Prostate gland (tissue), 2 donors: ENCODE measurements around the gene SSBP1. TPM values are rescaled to one million over a fixed set of nuclear protein-coding genes. Genes with fewer than 3 reads are reported as not detected.
A peak's percentile ranks its signal among the peaks of the same experiment; 100 is the strongest.
"Not testable (repeated sequence)": the region's sequence is repeated elsewhere in the genome, so short reads cannot be mapped to it uniquely, and the experiment has no call there.

Experiments
- DNase-seq: peaks from one replicate; pipeline ENCODE4 v3.0.0-alpha.2; 2019; ENCODE audit warnings: low spot score
- H3K27ac ChIP-seq, 2 donors: fragments of 200-600 bp; sonication (generic); 2 replicates each; pipeline ENCODE4 v1.5.1; 2017 to 2019
- H3K27me3 ChIP-seq: fragments of 200-600 bp; sonication (generic); replicated peaks from 2 replicates; pipeline ENCODE4 v1.5.1; 2019; ENCODE audit not compliant: insufficient read depth
- H3K36me3 ChIP-seq, 2 donors: fragments of 200-600 bp; sonication (generic); 1 replicate in 1 of 2; 2 replicates in 1 of 2; pipeline versions ENCODE4 v1.5.1 to v1.8.1; 2017 to 2019
- H3K4me1 ChIP-seq: fragments of 200-600 bp; sonication (generic); replicated peaks from 2 replicates; pipeline ENCODE4 v1.5.1; 2019
- H3K4me3 ChIP-seq, 2 donors: fragments of 200-600 bp; sonication (generic); 2 replicates each; pipeline ENCODE4 v1.5.1; 2017 to 2019
- H3K9me3 ChIP-seq: fragments of 200-600 bp; sonication (generic); 2 replicates; pipeline ENCODE4 v1.5.1; 2017
- CTCF ChIP-seq, 4 experiments: fragments of 200-600 bp in 2 of 4; fragments of 450-650 bp in 2 of 4; sonication (generic) in 2 of 4; IDR thresholded peaks; 1 replicate in 3 of 4; 2 replicates in 1 of 4; pipeline ENCODE4 v1.5.1; 2016 to 2019; ENCODE audit warnings: antibody characterized with exemption in 4 of 4, mild to moderate bottlenecking in 2 of 4, moderate library complexity in 2 of 4
- POLR2A ChIP-seq: fragments of 450-650 bp; IDR thresholded peaks from one replicate; pipeline ENCODE4 v1.6.1; 2016; ENCODE audit warnings: antibody characterized with exemption, mild to moderate bottlenecking
- POLR2AphosphoS5 ChIP-seq: sonication (generic); formaldehyde crosslinking; IDR thresholded peaks from one replicate; pipeline ENCODE4 v1.6.1; 2017; ENCODE audit warnings: antibody characterized with exemption
- WGBS: methylation state at CpG from one replicate; pipeline ENCODE4 v1.1.5; 2018; 5-methylcytosine and 5-hydroxymethylcytosine counted together
- intact Hi-C: fragments of 100-400 bp; cut with DNase I; formaldehyde crosslinking; loops from one replicate; pipeline ENCODE4 v1.14.2; 2022
- total RNA-seq, 2 donors: library from RNA; depleted of rRNA; stranded (reverse); fragments of >200 nt; gene quantifications; one replicate each; pipeline ENCODE4 v1.1.0, GENCODE V29; 2016

Gene SSBP1
- total RNA-seq, 2 donors from 2014 or later, result 109 to 115 TPM

DNA sequence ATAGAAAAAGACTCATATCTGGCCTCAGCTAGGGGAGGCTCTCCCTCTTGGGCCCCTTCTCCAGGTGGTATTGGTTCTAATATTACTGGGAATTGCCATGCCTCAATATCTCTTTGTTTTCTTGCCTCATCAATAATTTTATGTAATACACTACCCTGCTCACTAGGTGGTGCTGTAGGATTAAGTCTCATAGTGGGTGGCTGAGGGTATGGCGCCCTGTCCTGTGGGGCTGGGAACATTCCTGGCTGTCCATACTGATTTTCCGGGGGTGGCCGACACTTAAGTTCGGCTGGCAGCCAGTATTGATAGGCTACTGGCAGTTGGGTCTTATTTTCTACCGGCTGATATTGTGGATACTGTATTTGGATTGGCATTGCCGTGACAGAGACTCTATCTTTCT, 16.8 kb downstream of the SSBP1 start:
- no peaks in the 10 kb centered on the region for H3K4me1 ChIP-seq
- H3K4me3 ChIP-seq, result no peak overlapping the region
- TF ChIP-seq POLR2AphosphoS5 (no peak), CTCF (IDR thresholded peaks at IDR 0.05) (peak in 2 of 4 experiments; percentile 19 to 27)
- DNase-seq, result no peak
- 99% methylated on average over 6 of the region's 6 CpGs for WGBS
- H3K9me3 ChIP-seq, result no peaks in the 10 kb centered on the region
- no peaks in the 10 kb centered on the region for H3K27me3 ChIP-seq
- peaks cover 12 to 22% of the 10 kb centered on the region in 2 donors for H3K36me3 ChIP-seq
- H3K27ac ChIP-seq, result no peak overlapping the region
- intact Hi-C loops, result no loop called here

DNA sequence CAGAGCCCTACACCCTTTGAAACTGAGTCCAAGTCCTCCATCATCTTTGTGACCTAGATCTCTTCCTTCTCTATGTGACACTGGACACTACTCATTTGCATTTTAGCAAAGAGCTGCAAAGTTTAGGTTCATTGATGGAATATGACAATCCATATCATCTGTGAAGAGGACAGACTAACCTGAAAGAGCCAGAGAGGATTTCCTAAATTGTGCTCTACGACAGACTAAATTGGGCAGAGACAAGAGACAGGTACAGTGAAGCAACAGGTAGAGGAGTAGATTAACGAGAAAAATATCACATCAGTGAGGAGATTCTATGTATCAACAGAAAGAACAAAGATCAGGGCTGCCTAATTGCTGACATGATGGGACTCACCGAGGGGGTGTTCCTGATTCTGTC, 25.6 kb downstream of the SSBP1 start, which contains the start of gene TAS2R3:
Gene TAS2R3 (plus strand): TSS at position 301 of the 400 bp plus-strand sequence. CDS start 62 bp downstream, at position 363.
- intact Hi-C loops, result no loop called here
- H3K27me3 ChIP-seq, result no peaks in the 10 kb centered on the region
- H3K4me3 ChIP-seq, result no peak within 1 kb of the TSS
- no peak for DNase-seq
- no peaks in the 10 kb centered on the region for H3K9me3 ChIP-seq
- H3K4me1 ChIP-seq, result no peaks in the 10 kb centered on the region
- no peaks in the 10 kb centered on the region for H3K36me3 ChIP-seq
- no peak for TF ChIP-seq CTCF (IDR thresholded peaks at IDR 0.05)
- TF ChIP-seq POLR2A, result no peak
- TF ChIP-seq POLR2AphosphoS5, result no peak
- 95% methylated on average over 3 of the region's 3 CpGs for WGBS
- H3K27ac ChIP-seq, result no peak within 1 kb of the TSS

DNA sequence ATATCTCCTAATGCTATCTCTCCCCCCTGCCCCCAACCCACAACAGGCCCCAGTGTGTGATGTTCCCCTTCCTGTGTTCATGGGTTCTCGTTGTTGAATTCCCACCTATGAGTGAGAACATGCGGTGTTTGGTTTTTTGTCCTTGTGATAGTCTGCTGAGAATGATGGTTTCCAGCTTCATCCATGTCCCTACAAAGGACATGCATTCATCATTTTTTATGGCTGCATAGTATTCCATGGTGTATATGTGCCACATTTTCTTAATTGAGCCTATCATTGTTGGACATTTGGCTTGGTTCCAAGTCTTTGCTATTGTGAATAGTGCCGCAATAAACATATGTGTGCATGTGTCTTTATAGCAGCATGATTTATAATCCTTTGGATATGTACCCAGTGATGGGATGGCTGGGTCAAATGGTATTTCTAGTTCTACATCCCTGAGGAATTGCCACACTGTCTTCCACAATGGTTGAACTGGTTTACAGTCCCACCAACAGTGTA, 32.0 kb downstream of the SSBP1 start:
- WGBS, result 100% methylated on average over 3 of the region's 3 CpGs
- H3K9me3 ChIP-seq, H3K4me1 ChIP-seq, H3K27ac ChIP-seq, H3K27me3 ChIP-seq, intact Hi-C loops, H3K4me3 ChIP-seq, H3K36me3 ChIP-seq, DNase-seq: not testable (repeated sequence)

DNA sequence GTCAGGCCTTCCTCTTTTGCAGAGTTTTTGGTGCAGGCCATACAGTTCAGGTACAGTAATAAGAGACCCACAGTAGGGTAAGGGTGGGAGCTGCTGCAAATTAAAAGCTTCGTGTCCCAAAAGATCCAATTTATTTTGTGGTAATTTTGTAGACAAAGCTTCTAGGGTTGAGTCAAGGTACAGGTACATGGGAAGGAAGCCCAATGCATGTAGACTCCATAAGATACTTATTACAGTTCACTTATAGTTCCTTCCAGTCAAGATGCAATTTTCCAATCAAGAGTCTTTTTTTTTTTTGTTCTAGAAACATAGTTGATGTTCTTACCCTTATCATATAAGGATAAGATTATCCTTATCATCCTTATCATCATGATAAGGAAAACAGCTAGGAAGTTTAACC, 38.2 kb downstream of the SSBP1 start, which contains the start of gene TAS2R4:
Gene TAS2R4 (plus strand): TSS at position 301 of the 400 bp plus-strand sequence. CDS start 1,815 bp downstream, outside the sequence.
- Histone ChIP-seq H3K27ac (no peak within 1 kb of the TSS), H3K4me1 (no peaks in the 10 kb centered on the region), H3K36me3 (no peaks in the 10 kb centered on the region), H3K4me3 (no peak within 1 kb of the TSS), H3K27me3 (no peaks in the 10 kb centered on the region), H3K9me3 (no peaks in the 10 kb centered on the region)
- intact Hi-C loops, result no loop called here
- no peak for TF ChIP-seq POLR2A
- no peak for TF ChIP-seq CTCF (IDR thresholded peaks at IDR 0.05)
- TF ChIP-seq POLR2AphosphoS5, result no peak
- WGBS, result 100% methylated on average over 1 of the region's 1 CpG
- DNase-seq, result no peak

DNA sequence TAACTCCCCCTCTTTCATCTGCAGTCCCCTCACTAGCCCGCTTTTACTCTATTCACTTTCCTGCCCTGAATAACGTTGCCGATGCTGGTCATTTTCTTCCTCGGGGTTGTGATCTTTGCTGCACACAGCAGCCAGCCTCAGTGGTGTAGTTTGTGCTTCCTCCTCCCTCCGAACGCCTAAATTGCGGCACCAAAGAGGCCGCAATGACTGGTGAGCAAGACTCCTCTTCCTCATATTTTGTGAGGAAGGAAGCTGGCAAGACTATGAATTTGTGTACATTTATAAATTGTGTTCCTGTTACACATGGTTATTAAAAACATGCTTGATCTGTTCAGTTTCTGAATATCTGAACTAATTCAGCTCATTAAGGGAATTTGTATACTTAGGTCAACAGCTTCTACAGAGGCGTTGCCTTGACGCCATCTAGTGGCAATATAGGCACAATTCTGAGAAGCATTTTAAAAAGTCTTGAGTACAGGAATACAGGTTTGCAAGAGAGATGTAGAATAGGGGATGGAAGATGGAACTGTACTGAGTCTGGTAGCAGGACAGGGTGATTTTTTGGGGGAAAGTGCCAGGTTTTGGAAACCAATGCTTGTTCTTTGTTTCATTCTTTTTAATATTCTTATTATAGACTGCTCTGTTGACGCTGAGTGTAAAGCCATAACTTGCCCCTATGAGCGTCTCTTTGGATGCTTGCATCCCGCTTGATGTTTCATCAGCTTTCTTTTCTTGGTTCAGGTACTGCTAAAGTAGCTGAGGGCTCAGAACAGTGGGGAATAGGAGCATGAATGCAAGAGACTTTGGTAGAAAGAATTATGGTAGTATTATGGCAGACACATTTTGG, 47.8 kb downstream of the SSBP1 start:
- no peaks in the 10 kb centered on the region for H3K36me3 ChIP-seq
- DNase-seq, result no peak
- TF ChIP-seq CTCF (IDR thresholded peaks at IDR 0.05) (peak in 3 of 4 experiments; percentile 52 to 60 (median 55)), POLR2AphosphoS5 (no peak)
- 76% methylated on average over 13 of the region's 13 CpGs for WGBS
- no peak overlapping the region for H3K27ac ChIP-seq
- H3K4me1 ChIP-seq, result no peaks in the 10 kb centered on the region
- H3K4me3 ChIP-seq, result no peak overlapping the region
- H3K9me3 ChIP-seq, result no peaks in the 10 kb centered on the region
- H3K27me3 ChIP-seq, result no peaks in the 10 kb centered on the region
- intact Hi-C loops, result no loop called here
